HG03139 (cell line): ENCODE data around the gene ARSB.
"Not testable (repeated sequence)": the region's sequence is repeated elsewhere in the genome, so short reads cannot be mapped to it uniquely, and the experiment has no call there.

Experiments
- ATAC-seq: cut with Tn5 transposase; IDR thresholded peaks from one replicate; pipeline ENCODE4 v1.9.1; 2021; ENCODE audit not compliant: unreplicated experiment

Gene ARSB

GRCh38 chr5:78785454-78785853 lies 199.7 kb downstream of the ARSB start:
- no peak for ATAC-seq

- ATAC-seq = no peak
Observed at GRCh38 chr5:78783434-78784130, 201.5 kb downstream of the ARSB start.

DNA sequence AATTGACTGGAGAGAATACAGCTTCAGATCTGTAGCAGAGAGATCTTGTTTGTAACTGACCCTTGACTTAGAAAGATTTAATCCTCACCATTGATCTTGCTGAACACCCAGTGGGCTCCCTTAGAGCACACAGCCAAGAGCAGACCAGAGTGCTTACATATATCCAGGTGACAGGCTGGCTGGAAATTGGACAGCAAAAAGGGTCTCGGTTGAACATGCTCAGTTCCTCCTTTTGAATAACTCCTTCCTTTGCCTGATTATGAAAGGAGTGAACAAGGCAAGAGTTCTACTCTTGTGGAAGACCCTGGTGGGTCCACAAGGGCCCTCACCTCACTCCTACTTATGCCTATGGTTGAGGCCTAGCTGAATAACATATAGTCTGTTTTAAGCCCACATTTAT lies 202.4 kb downstream of the ARSB start:
- ATAC-seq = no peak

- ATAC-seq = no peak
Observed at GRCh38 chr5:78781611-78782286, 203.4 kb downstream of the ARSB start.

GRCh38 chr5:78779771-78780616 lies 205.1 kb downstream of the ARSB start:
- no peak for ATAC-seq

- ATAC-seq = no peak
Observed at GRCh38 chr5:78779262-78779661, 205.8 kb downstream of the ARSB start.

GRCh38 chr5:78778538-78778937 lies 206.6 kb downstream of the ARSB start:
- no peak for ATAC-seq

- no peak for ATAC-seq
Observed at GRCh38 chr5:78777901-78778300, 207.2 kb downstream of the ARSB start.

GRCh38 chr5:78776637-78777036 lies 208.5 kb downstream of the ARSB start:
- ATAC-seq = no peak

GRCh38 chr5:78773655-78774054 lies 211.5 kb downstream of the ARSB start:
- ATAC-seq = no peak

DNA sequence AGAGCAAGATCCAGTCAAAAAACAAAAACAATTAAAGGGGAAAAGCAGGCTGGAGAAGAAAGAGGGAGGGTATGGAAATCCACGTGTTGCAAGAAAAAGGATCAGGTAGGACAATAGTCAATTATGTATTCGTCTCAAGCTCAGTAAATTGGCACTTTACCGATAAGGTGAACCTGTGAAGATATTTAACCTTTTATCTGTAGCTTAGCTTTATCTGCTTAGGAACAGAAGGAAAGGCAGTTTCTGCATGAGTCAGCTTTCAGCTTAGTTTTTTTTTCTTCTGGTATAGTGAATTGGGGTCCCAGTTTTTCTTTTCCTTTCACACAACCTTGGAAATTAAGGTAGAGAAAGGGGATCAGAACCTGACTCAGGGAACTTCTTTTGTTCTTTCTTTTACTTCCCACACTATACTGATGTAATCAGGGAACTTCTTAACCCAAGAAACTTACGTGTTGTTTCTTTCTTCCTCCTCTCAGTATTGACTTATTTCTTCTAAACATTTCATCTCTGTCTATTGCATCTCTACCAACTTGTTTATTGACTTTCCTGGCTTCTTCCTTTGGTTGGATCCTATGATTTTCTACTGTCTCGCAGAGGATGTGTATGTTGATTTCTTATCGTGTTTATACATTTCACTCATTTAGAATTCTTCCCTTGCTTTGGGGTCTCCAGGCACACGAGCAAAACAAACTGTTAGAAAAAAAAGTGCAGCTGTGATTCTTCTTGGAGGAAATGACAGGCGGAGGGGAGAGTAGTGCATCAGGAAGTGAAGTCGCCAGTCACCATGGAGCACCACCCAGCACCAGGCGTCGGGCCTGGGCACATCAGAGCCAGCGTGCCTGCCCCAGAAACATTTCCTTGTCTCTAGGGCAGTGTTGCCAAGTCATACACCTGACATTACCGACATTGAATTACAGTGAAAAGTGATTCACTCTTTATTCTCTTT lies 213.6 kb downstream of the ARSB start:
- no peak for ATAC-seq

DNA sequence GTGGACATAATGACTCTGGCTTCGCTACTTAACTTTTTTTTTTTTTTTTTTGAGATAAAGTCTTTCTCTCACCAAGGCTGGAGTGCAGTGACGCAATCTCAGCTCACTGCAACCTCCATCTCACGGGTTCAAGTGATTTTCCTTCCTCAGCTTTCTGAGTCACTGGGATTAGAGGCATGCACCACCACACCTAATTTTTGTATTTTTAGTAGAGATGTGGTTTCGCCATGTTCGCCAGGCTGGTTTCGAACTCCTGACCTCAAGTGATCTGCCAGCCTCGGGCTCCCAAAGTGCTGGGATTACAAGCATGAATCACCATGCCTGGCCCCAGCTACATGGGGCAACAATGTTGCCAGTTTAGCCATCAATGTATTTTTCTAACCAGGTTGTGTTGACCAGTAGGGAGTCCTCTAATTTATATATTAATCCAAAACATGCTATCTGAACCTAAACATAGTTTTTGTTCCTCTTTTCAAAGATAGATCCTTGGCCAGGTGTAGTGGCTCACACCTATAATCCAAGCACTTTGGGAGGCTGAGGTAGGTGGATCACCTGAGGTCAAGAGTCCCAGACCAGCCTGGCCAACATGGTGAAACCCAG lies 216.2 kb downstream of the ARSB start:
- ATAC-seq = no peak

DNA sequence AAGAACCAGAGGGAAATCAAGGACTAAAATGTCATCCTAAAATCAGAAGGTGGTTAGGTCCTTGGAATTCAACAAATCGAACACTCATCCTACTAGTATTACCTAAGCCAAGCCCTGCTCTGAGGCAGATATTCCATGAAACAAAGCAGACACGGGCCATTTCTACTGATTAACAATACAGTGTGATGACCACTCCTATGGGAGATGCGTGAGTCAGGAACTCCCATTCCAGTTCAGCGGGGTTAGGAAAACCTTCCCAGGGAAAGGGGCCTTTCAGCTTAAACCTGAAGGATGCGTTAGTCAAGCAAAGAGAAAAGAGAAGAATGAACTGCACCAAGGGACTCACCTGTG lies 218.7 kb downstream of the ARSB start:
- ATAC-seq = no peak

- ATAC-seq = no peak
Observed at GRCh38 chr5:78765756-78766411, 219.2 kb downstream of the ARSB start.

DNA sequence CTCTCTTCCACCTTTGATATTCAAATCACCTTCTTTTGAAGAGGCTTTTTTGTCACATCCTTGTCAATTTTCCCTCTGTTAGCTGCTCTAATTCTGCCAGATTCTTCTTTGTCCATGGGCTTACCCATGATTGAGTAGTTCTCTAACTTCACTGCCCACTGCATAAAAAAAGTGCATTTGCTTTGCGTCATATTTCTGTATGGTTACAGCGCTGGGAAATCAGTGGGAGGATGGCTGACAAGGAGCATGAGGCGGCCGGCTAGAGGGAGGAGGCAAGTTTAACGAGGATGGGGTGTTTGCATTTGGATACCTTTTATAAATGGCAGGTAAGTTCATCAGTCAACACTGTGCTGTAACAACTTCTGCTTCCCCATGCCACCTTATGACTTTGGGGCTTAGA lies 220.0 kb downstream of the ARSB start:
- ATAC-seq = no peak

DNA sequence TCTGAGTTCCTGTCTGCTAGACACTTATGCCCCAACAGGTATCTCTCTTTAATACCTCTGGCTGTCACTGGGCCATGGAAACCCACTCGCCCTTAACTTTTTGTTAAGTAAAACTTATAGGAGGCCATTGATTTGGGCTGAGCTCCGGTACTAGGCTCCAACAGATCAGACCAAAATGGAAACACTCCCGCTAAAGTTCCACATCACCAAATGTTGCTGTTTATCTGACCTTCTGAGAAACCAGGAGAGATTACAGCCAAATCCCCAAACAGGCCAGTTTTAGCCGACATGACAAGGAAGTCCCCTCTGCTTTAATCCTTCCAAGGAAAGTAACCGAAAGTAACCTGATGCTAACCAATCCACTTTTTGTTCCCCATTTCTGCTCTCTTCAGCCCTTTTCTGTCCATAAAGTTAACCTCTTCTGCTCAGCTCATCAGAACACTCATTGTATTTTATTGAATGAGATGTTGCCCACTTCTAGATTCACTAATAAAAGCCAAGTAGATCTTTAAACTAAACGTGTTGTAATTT lies 221.4 kb downstream of the ARSB start:
- no peak for ATAC-seq

GRCh38 chr5:78762743-78763142 lies 222.4 kb downstream of the ARSB start:
- not testable (repeated sequence) for ATAC-seq

GRCh38 chr5:78761840-78762239 lies 223.3 kb downstream of the ARSB start:
- no peak for ATAC-seq

DNA sequence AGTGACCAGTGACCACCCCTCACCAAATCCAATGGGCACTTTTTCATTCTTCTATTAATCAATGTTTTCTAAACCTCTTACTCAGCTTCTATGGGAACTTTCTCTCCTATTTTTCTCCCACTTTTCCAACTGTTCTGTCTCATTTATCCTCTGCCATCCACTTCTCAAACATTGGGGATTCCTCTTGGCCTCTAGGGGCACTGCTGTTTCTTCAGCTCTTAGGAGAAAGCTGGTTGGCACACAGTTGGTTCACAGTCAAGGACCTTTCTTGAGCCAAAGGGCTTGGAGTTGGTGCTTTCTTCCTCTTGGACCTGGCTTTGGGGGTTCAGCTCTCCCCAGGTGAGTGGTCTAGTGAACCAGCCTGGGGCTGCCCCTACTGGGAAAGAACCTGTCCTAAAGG lies 224.3 kb downstream of the ARSB start:
- ATAC-seq = no peak

- no peak for ATAC-seq
Observed at GRCh38 chr5:78760366-78760765, 224.7 kb downstream of the ARSB start.
